Dedifferentiated amniotic fluid mesenchymal stem cell (primary cell): ENCODE results near the gene CLSTN1.
"Not testable (repeated sequence)": the region's sequence is repeated elsewhere in the genome, so short reads cannot be mapped to it uniquely, and the experiment has no call there.

Experiments
- DNase-seq: peaks from one replicate; pipeline ENCODE4 v3.0.0-alpha.2; 2016; ENCODE audit errors: extremely low spot score

CLSTN1 gene

GRCh38 chr1:9825093-9826074 is 1.6 kb upstream of the CLSTN1 start:
- DNase-seq, result no peak

DNA sequence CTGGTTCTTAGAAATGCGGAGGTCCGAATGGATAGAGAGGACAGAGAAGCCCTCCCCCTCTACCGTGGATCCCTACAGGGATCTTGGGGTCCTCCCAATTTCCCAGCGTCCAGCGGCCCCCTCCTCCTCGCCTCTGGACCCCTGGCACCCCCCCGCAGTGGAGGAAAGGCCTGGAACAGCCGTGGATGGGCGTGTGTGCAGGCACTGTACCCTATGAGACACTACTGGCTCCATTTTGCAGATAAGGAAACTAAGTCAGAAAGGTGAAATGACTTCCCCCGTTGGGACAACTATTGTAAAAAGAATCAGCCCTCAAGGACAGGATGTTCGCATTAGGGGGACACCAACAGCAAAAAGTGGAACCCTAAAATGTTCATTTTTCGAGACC is 931 bp upstream of the CLSTN1 start:
- DNase-seq, result no peak

DNA sequence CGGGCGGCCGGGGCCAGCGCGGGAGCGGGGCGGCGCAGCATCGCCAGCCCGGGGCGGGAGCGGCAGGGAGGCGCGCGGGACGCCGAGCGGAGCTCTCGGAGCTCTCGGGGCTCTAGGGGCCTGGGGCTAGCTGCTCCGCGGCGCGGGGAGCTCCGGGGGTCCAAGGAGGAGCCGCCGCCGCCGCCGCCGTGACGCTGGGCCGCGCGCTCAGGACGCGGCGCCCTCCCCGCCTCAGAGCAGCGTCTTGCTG is 147 bp downstream of the CLSTN1 start:
- no peak for DNase-seq

- no peak for DNase-seq
Observed at GRCh38 chr1:9822897-9823692, 670 bp downstream of the CLSTN1 start.

GRCh38 chr1:9822490-9822889 is 1.3 kb downstream of the CLSTN1 start:
- no peak for DNase-seq

DNA sequence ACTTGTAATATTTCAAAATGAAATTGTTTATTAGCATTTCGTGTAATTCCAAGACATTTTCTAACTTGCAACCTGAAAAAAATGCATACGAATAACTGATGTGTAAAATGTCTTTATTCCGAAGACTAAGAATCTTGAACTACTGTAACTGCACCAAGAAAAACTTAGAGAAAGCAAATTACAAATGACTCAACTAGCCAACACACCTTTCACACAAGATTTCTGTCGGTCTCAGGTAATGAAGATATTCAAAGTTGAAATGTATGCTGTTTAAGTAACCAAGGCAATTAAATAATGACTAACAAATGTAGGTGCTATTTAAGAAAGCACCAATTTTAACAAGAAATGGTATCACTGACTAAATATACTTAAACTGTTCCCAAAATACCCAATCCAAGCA is 2.1 kb downstream of the CLSTN1 start:
- DNase-seq, result no peak

GRCh38 chr1:9820521-9820920 is 3.2 kb downstream of the CLSTN1 start:
- DNase-seq, result no peak

GRCh38 chr1:9817734-9818133 is 6.0 kb downstream of the CLSTN1 start:
- no peak for DNase-seq

DNA sequence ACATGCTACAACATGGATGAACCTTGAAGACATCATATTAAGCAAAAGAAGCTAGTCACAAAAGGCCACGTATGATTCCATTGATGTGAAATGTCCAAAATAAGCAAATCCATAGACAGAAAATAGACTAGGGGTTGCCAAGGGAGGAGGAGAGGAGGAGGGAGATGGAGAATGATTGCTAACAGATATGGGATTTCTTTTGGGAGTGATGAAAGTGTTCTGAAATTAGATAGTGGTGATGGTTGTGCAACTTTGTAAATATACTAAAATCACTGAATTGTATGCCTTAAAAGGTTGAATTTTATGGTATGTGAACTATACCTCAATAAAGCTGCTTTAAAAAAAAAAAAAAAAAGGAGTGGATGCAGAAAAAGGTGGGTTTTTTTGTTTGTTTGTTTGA is 7.6 kb downstream of the CLSTN1 start:
- DNase-seq, result peak; percentile 48

DNA sequence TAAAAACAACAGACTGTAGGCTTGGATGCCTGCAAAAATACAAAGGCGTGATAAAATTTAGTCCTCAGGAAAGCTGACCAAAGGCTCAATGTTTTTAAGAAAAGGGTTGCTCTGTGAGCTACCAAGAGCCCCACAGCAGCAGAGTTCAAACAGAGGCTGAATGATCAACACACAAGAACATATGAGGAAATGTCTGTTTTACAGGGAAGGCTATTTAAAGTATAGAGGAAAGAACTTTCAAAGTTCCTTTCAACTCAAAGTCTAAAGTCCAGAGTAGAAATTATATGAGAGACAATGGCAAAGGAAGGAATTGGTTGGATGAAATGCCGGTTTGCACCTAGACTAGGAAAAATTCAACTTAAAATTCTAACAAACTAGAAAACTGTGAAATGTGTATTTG is 8.6 kb downstream of the CLSTN1 start:
- no peak for DNase-seq

- DNase-seq, result no peak
Observed at GRCh38 chr1:9814619-9815018, 9.1 kb downstream of the CLSTN1 start.

DNA sequence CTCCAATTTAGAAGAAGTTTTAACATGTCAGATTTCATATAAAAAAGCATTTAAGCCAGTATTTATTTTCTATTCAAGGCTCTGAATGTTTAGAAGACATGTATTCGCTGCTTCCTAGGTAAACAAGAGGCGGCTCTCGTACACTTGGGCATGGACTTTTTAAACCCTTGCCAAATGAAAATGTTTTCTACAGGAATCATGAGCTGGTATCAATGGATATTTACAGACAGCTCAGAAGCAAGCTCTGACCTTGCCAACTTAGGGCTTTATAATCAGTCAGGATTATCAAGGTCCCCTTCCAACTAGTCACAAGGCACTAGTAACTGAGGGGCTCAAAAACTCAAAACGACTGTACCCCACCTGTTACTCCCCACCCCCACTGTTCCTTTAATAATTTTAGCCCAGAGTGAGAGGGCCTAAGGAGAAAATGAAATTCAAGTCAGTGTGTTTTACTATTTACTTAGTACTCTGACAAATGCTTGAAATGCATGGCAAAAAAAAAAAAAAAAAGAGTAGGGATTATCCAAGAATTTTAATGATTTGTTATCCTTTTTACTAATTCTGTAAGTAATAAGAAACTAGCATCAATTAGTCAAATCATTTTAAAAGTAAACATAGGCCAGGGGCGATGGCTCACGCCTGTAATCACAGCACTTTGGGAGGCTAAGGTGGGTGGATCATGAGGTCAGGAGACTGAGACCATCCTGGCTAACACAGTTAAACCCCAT is 12.4 kb downstream of the CLSTN1 start:
- no peak for DNase-seq

DNA sequence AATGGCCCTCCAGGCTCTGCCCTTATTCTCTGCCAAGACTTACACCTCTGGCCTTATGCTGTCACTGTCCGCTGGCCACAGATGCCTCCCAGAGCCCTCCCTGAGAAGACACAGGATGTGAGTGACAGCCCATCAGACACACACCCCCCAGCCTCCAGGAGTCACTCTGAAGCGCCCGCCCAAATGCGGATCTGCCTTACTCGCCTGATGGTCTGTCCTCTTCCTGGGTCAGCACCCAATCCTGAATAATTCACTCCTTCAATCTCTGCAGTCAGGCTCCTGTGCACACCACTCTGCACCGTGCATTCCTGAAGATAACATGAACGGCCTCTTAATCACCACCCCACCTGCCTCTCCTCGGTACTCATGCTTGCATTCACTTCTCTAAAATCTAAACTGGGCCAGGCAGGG is 14.7 kb downstream of the CLSTN1 start:
- DNase-seq, result no peak

DNA sequence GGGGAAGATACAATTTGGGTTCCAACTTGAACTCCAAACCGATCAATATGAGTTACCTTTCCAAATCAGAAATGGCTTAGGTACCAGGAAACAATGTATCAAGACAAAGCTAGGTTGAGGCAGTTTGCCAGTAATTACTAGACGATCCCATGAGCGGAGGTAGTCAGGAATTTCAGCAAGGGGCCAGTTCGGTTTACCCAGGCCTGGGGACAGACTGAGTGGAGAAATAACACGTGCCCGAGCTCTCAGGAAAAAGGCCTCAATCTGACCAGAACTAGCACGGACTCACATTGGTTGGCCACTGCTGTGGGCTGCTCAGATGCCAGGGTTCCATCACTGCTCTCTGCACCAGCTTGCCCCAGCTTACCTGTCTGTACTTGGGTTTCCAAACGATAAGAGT is 15.3 kb downstream of the CLSTN1 start:
- no peak for DNase-seq

DNA sequence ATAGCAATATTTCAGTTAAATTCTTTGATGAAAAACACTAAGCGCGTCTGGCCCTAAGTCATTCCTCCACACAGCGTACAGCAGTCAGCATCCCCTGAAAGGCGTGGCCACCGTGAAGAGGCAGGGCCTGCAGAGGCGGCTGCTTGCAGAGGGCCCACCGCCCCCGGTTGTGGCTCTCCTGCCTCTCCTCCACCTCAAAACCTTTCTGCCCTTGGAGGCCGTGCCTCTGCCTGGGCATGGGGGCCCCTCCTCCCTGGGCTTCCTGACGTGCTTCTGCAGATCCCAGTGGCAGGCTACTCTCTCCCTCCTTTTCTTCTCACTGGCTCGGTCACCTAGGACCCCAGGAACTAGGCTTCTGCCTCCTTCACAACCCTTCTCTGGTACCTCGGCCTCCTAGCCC is 16.2 kb downstream of the CLSTN1 start:
- no peak for DNase-seq

GRCh38 chr1:9805972-9806371 is 17.8 kb downstream of the CLSTN1 start:
- not testable (repeated sequence) for DNase-seq

GRCh38 chr1:9805006-9805508 is 18.7 kb downstream of the CLSTN1 start:
- DNase-seq, result no peak

DNA sequence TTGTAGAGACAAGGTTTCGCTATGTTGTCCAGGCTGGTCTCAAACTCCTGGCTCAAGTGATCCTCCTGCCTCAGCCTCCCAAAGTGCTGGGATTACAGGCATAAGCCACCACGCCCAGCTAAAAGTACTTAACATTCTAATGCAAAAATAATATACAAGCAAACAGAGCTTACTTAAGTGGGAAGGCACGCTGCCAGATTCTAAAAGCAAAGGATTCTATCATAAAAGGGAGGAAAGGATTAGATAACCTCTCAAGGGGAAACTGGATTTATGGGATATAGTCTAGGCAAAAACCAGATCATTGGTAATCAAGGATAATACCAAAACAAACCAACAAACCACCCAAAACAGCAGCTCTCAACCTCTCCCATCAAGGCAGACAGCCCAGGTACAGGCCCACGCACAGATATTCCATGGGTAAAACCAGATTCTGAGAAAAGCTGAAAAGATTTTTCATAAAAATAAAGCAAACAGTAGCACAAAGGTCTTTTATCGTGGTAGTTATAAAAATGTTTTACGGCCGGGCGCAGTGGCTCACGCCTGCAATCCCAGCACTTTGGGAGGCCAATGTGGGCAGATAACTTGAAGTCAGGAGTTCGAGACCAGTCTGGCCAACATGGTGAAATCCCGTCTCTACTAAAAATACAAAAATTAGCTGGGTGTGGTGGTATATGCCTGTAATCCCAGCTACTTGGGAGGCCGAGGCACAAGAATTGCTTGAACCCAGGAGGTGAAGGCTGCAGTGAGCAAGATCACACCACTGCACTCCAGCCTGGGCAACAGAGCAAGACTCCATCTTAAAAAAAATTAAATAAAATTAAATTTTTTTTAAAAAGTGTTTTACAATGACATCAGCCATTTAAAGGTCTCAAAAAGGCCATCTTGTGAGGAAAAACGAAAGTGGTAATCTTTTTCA is 20.5 kb downstream of the CLSTN1 start:
- not testable (repeated sequence) for DNase-seq

GRCh38 chr1:9801909-9802308 is 21.9 kb downstream of the CLSTN1 start:
- no peak for DNase-seq

- DNase-seq, result peak; percentile 85
Observed at GRCh38 chr1:9798236-9799130, 25.3 kb downstream of the CLSTN1 start.
